ENCODE measurements around the gene TUBAL3.

DNA sequence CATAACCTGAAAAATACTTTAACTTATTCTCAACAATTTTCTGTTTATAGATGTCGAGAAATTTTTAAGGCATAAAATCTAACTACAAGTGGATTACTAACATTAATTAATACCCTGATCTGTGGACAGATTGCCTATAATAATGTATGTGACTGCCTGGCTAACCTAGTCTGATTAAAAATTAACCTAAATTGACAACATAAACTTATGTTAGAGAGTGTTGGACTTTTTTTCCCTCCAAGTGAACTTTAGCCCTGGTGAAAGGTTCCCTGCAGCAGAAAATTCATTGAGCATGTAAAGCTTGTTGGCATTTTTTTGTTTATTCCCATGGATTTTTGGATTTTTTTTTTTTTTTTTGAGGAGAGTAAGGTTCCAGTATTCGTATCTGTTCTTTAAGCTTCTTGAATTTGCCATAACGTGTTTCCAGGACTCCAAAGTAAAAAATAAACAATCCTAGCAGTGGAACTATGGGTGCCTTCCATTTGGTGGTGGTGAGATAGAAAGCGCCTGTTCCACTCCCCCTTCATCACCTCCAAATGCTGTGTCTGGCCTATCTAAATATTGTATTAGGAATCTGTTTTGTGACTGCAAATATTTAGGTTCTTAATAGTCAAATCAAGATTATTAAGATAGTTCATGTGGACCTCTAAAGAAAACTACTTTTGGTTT, 43.8 kb upstream of the TUBAL3 start:
- TF ChIP-seq, protein P1, sequence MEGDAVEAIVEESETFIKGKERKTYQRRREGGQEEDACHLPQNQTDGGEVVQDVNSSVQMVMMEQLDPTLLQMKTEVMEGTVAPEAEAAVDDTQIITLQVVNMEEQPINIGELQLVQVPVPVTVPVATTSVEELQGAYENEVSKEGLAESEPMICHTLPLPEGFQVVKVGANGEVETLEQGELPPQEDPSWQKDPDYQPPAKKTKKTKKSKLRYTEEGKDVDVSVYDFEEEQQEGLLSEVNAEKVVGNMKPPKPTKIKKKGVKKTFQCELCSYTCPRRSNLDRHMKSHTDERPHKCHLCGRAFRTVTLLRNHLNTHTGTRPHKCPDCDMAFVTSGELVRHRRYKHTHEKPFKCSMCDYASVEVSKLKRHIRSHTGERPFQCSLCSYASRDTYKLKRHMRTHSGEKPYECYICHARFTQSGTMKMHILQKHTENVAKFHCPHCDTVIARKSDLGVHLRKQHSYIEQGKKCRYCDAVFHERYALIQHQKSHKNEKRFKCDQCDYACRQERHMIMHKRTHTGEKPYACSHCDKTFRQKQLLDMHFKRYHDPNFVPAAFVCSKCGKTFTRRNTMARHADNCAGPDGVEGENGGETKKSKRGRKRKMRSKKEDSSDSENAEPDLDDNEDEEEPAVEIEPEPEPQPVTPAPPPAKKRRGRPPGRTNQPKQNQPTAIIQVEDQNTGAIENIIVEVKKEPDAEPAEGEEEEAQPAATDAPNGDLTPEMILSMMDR (IDR thresholded peaks at IDR 0.05 in 8 of 11, conservative IDR thresholded peaks at IDR 0.05 in 3 of 11), result no peak
- TF ChIP-seq POLR2A (IDR thresholded peaks at IDR 0.05) (no peak), POLR2AphosphoS5 (IDR thresholded peaks at IDR 0.05) (no peak)

Measured in spleen (tissue), 7 donors.